H1 (cell line): ENCODE results near the gene MED13. TPM values are rescaled to one million over a fixed set of nuclear protein-coding genes. Genes with fewer than 3 reads are reported as not detected.

Source experiments
- CBX8 ChIP-seq: fragments of 300-800, 300-1000 bp; sonication (generic); IDR thresholded peaks from 2 replicates; pipeline ENCODE4 v1.7.1; 2016; ENCODE audit warnings: low read depth, low read length, borderline replicate concordance
- HDAC6 ChIP-seq: IDR thresholded peaks from one replicate; pipeline ENCODE4 v1.7.1; 2012; ENCODE audit warnings: low read depth, mild to moderate bottlenecking, inconsistent platforms, low read length, moderate library complexity
- JUN ChIP-seq: IDR thresholded peaks from 2 replicates; pipeline ENCODE4 v1.6.1; 2011; ENCODE audit warnings: low read depth, mild to moderate bottlenecking, improper control_type of control experiment, low read length
- KDM1A ChIP-seq: fragments of 200-600, 300-600 bp; sonication (generic); IDR thresholded peaks from 2 replicates; pipeline ENCODE4 v1.7.1; 2016; ENCODE audit warnings: mild to moderate bottlenecking, low read length, borderline replicate concordance
- MAX ChIP-seq: IDR thresholded peaks from 2 replicates; pipeline ENCODE4 v1.6.1; 2012; ENCODE audit warnings: inconsistent platforms
- PHF8 ChIP-seq: fragments of 200-600 bp; sonication (generic); conservative IDR thresholded peaks from 2 replicates; pipeline ENCODE4 v1.7.1; 2012; ENCODE audit warnings: low read depth, mild to moderate bottlenecking, inconsistent platforms, low read length, moderate library complexity
- POLR2A ChIP-seq, 2 experiments: IDR thresholded peaks; 1 replicate in 1 of 2; 2 replicates in 1 of 2; pipeline ENCODE4 v1.6.1; 2011; ENCODE audit warnings: low read depth in 2 of 2, low read length in 2 of 2, mild to moderate bottlenecking in 2 of 2; ENCODE audit errors: control extremely low read depth in 1 of 2
- SUZ12 ChIP-seq: fragments of 200-600 bp; sonication (generic); IDR thresholded peaks from 2 replicates; pipeline ENCODE4 v1.6.1; 2012; ENCODE audit warnings: mild to moderate bottlenecking, inconsistent platforms, low read length, moderate library complexity, mixed read lengths
- TEAD4 ChIP-seq: IDR thresholded peaks from 2 replicates; pipeline ENCODE4 v1.6.1; 2012; ENCODE audit warnings: low read depth, low read length, inconsistent platforms, mixed read lengths
- YY1 ChIP-seq: IDR thresholded peaks from 2 replicates; pipeline ENCODE4 v1.6.1; 2011; ENCODE audit warnings: low read depth, mild to moderate bottlenecking, low read length
- polyA plus RNA-seq, 7 experiments: library from polyadenylated mRNA; depleted of rRNA in 3 of 7; stranded (reverse) in 5 of 7; unstranded in 2 of 7; fragments of >200 nt in 5 of 7; fragments of 200-250 nt in 2 of 7; gene quantifications; 1 replicate in 5 of 7; 2 replicates in 1 of 7; 4 replicates in 1 of 7; pipeline versions ENCODE4 v1.2.1 to v1.2.3, GENCODE V29; 2011 to 2013; ENCODE audit warnings: missing spikeins in 2 of 7, mixed read lengths in 2 of 7
- total RNA-seq: library from RNA; stranded (reverse); fragmentation: NEBNext Ultra II Directional; extraction: Animal tissue kit (Norgen Biotek cat#: 25700); gene quantifications from 2 replicates; pipeline ENCODE4 v1.2.1, GENCODE V29; 2021

Gene MED13
- total and polyA plus RNA-seq, 2 of the 8 experiments (the other 6 are each of a cell fraction or from before 2014, with no cell fraction given) = 11.3 to 44.8 TPM

GRCh38 chr17:61996916-61997605 is 68.0 kb downstream of the MED13 start (continued):
- TF ChIP-seq HDAC6 (no peak), CBX8 (no peak), MAX (no peak), JUN (no peak), SUZ12 (no peak), POLR2A (IDR thresholded peaks at IDR 0.05; ENCODE audit: control extremely low read depth in 1 of 2, low read depth in 2 of 2, low read length in 2 of 2) (no peak), YY1 (no peak), TEAD4 (no peak), KDM1A (no peak), PHF8 (no peak)
- TF ChIP-seq, all 59 proteins: peak for 0
